AG20443 (cell line): ENCODE measurements around the gene MPV17.

ENCODE experiments used
- DNase-seq: peaks from one replicate; pipeline ENCODE4 v3.0.0; 2012; ENCODE audit warnings: low spot score, mixed read lengths

MPV17 gene

DNA sequence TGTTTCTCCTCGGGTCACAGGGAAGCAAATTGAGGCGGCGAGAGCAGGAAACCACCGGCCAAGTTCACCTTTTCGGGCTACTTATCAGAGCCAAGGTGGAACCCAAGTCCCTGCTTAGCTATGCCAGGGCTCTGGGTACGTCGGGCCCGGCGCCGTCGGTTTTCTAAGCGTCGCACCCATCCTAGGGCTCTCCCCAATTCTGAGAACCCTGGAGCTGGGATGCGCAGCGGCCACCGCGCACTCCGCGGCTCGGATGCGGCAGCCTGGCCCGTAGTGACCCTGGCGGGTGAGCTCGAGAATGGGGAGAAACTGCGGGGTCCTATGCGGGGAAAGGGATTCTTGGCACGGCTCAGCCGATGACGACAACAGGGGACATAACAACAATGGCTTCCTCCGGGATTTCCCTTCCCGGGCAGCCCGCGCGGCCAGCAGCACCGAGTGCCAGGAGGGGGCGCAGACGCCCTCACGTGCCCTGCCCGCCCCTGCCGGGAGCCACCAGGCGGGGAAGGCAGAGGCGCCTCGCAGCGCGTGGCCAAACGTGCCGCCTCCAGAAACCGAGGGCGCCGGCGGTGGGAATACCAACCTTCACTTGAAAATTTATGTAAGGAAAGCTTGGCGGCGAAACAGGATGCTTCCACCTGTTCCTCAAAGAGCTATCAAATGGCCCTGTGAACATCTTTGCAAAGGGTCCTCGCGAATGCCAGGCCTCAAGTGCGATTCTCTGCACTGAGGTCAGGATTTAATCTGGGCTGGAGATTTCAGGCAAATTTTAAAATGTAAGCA, 58.0 kb downstream of the MPV17 start:
- peak; percentile 75 for DNase-seq

DNA sequence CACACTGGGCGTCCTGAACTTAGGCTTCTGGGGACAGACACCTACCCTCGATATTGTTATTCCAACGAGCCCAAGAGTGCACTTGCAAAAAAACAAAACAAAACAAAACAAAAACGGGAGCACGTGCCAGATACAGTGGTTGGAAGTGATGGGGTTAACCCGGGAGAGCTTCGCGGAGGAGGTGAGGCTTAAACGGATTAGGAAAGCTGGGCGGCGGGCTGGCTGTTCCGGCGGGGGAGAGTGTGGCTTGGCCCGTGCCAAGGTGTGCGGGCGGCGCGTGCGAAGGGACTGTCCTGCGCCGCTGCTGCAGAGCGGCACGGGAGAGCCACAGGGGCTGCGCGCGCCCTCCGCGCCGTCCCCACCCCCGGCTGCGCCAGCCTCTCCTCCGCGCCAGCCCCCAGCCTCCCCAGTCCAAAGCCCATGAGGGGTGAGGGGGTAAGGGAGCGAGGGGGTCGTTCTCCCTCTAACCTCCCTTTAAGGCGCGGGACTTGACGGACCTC, 58.6 kb downstream of the MPV17 start:
- no peak for DNase-seq

DNA sequence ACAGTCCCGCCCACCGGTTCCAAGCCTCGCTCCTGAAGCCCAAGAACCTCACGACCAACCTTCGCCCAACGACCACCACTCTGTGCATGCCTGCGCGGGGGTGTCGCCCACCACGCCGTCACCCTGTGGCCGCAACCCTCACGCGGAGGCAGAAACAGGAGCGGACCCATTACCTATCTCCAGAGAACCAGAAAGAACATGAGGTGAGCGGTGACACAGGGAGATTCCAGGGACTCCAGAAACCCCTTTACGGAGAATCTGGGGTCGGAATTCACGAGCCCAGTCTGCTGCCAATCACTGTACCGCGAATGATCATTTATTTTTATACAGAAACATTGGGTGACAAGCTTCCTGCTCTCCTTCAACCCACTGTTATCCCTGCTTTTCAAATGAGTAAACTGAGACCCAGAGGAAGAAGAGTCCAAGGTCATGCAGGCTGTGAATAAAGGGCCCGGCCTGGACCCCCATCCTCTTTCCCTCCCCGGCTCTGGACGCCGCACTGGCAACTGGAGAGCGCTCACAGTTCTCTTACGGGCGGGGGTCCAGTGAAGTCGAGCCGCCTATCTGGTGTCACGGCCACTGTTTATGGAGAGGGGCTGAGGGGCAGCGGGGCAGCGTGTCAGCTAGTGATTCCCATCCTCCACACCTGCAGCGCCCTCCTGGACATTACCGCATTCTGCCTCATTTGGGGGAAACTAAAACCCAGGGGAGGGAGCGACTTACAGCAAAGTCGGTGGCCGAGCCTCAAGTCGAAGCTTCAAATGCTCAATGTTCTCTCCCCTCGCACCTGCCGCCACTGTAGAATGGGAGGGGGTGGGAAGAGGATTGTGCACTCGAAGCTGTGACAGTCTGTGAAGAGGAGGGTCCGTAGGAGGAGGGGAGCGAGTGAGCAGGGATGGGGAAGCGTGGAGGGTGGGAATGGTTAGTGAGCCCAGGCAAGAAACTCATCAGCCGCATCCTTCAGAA, 59.3 kb downstream of the MPV17 start:
- no peak for DNase-seq

DNA sequence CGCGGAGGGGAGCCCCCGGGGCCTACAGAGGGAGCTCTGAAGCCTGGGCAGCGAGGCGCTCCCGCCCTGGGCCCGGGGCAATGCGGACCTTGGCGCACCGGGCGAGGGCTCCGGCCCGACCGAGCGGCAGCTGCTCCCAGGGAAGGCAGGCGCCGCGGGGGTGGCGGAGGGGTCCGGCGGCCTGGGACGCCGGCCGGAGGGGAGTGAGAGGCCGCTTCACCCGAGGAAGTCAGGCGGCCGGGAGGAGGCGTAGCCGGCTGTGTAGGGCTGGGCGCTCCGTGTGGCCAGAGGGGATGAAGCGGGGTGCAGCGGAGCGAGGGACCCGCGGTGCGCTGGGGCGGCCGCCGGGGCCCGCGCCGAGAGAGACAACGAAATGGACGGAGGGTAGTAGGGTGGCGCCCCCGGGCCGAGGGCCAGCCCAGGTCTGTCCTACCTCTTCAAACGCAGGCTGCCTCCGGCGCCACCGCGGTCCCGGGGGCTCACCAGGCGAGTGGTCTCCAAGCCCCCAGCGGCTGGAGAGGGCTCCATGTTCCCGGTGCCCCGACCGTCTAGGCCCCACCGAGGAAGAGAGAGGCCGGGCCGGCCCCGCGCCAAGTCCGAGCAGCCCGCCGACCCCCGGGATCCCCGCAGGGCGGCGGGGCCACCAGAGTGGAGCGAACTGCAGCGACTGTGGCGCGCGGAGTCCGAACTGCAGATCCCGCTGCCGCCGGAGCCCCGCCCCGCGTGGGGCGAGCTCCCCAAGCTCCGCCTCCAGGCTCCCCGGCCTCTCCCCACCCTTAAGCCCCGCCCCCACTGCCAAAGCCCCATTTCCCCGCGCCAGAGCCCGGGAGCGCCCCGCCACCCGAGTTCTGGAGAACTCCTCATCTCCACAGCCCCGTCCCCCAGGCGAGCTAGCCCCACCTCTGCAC, 60.3 kb downstream of the MPV17 start, which contains the start of gene SLC30A3:
SLC30A3 (minus strand) TSS at position 669 of the 908 bp plus-strand sequence; CDS start at position 528, 141 bp downstream.
- peak; percentile 92 for DNase-seq

DNA sequence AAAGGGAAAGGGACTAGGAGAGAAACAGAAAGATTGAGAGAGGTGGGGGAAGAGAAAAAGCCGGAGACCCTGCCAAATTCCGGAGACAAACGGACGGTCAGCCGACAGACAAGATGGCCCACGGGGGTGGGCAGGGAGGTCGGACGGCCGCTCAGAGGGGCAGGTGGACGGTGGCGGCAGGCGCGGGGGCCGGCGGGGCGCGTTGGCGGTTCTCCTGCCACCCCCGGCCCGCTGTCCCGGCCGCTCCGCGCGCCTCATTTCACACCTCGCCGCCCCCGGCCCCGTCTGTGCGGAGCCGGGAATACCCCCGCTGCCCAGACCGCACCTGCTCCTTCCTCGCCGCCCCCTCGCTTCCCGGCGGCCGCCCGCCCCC, 61.0 kb downstream of the MPV17 start:
- DNase-seq: no peak

DNA sequence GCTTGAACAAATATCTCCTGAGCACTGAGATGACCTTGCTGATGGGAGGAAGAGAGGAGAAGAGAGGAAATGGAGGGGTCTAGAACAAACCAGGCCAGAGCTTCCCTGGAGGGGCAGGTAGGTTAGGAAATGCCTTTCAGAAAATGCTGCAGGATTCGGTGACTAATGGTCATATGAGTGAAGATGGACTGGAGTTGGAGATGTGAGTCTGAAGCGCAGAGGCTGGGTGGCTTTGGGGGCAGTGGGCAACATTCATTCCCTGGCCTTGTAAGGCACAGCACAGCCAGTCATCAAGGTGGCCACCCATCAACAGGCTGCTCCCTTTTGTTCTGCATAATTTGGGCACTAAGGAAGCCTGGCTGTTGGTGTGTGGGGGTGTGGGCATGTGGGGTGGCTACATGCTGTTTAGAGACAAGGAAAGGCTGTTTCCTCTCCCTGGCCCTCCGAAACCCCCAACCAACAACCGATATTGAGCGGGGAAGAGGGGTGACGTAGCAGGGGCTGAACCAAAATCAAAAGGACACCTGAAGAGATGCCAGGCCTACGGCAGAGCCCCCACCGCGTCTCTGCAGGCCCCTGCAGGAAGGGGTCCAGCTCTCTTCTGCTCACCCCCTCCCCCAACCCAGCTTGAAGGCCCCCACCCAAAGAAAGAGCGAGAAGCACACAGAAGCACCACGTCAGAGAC, 61.5 kb downstream of the MPV17 start:
- no peak for DNase-seq
